Panc1 (cell line): ENCODE data around the gene WDR59. TPM values are rescaled to one million over a fixed set of nuclear protein-coding genes. Genes with fewer than 3 reads are reported as not detected.

Experiments
- ATAC-seq: fragments of 200-7000 bp; cut with Tn5 transposase; 2 replicates; pipeline ENCODE4 v1.9.1; 2020; ENCODE audit warnings: mild to moderate bottlenecking, moderate library complexity
- BruUV-seq: library from RNA; stranded (reverse); fragments of 400-500 nt; replicated peaks from 2 replicates; lab custom pipeline; 2021; lab: Mats Ljungman, UMichigan
- CTCF ChIA-PET: fragments of 300-600 bp; sonication (Branson Sonifier 250); formaldehyde crosslinking; loops from one replicate; lab custom pipeline; 2022; ENCODE audit warnings: antibody characterized with exemption; lab: Charles Lee
- POLR2A ChIA-PET: fragments of 300-600 bp; sonication (Branson Sonifier 250); formaldehyde crosslinking; loops from one replicate; lab custom pipeline; 2022; ENCODE audit warnings: antibody characterized with exemption; lab: Charles Lee
- DNase-seq: peaks from one replicate; pipeline ENCODE4 v3.0.0-alpha.2; 2010; ENCODE audit warnings: low read depth, low spot score
- H3K27ac ChIP-seq: 2 replicates; pipeline ENCODE4 v1.5.1; 2011; ENCODE audit warnings: mild to moderate bottlenecking, low read length, inconsistent platforms
- H3K27me3 ChIP-seq: fragments of 200-500 bp; sonication (Bioruptor generic); 2 replicates; pipeline ENCODE4 v1.6.0; 2014; ENCODE audit warnings: low read length, inconsistent platforms; ENCODE audit not compliant: control insufficient read depth, insufficient read depth
- H3K36me3 ChIP-seq: fragments of 200-500 bp; sonication (Bioruptor generic); 2 replicates; pipeline ENCODE4 v1.5.1; 2014; ENCODE audit warnings: inconsistent platforms, mild to moderate bottlenecking, low read length, moderate library complexity; ENCODE audit not compliant: control insufficient read depth, insufficient read depth
- H3K4me1 ChIP-seq: 2 replicates; pipeline ENCODE4 v1.5.1; 2011; ENCODE audit warnings: inconsistent platforms, mild to moderate bottlenecking, low read length, moderate library complexity; ENCODE audit not compliant: control insufficient read depth, insufficient read depth
- H3K4me3 ChIP-seq, 2 experiments: 2 replicates each; pipeline ENCODE4 v1.5.1; 2011 to 2012; ENCODE audit warnings: low read depth in 2 of 2, low read length in 2 of 2, mild to moderate bottlenecking in 2 of 2, inconsistent platforms in 1 of 2, moderate library complexity in 1 of 2
- H3K9me3 ChIP-seq: fragments of 200-500 bp; sonication (Bioruptor generic); 2 replicates; pipeline ENCODE4 v1.5.1; 2014; ENCODE audit warnings: low read depth, mild to moderate bottlenecking, inconsistent platforms, low read length, moderate library complexity; ENCODE audit not compliant: control insufficient read depth, insufficient read depth
- CTCF ChIP-seq: fragments of 450-650 bp; IDR thresholded peaks from 2 replicates; pipeline ENCODE4 v1.5.1; 2017; ENCODE audit warnings: mild to moderate bottlenecking
- POLR2AphosphoS5 ChIP-seq: IDR thresholded peaks from 2 replicates; pipeline ENCODE4 v1.6.1; 2012; ENCODE audit warnings: mild to moderate bottlenecking, low read depth, low read length, moderate library complexity
- REST ChIP-seq, 2 experiments: IDR thresholded peaks; 2 replicates each; pipeline ENCODE4 v1.6.1; 2011 to 2012; ENCODE audit warnings: low read depth in 2 of 2, control low read depth in 1 of 2, low read length in 1 of 2, mild to moderate bottlenecking in 1 of 2, moderate library complexity in 1 of 2; ENCODE audit not compliant: insufficient read depth in 1 of 2
- SIN3A ChIP-seq: IDR thresholded peaks from 2 replicates; pipeline ENCODE4 v1.6.1; 2012; ENCODE audit warnings: low read depth, mild to moderate bottlenecking, low read length, moderate library complexity, borderline replicate concordance; ENCODE audit not compliant: insufficient read depth
- TCF7L2 ChIP-seq: IDR thresholded peaks from 2 replicates; pipeline ENCODE4 v1.6.1; 2011; ENCODE audit warnings: mild to moderate bottlenecking, low read depth, low read length, inconsistent platforms
- in situ Hi-C: cut with HindIII; loops from 2 replicates; pipeline ENCODE4 v1.10.0; 2016; ENCODE audit warnings: low sequenced_read_pairs, low pct_unique_long_range_greater_than_20kb
- intact Hi-C: fragments of 100-400 bp; cut with micrococcal nuclease; formaldehyde crosslinking; loops from one replicate; pipeline ENCODE4 v1.10.0; 2022; ENCODE audit not compliant: unreplicated experiment
- total RNA-seq: library from RNA; stranded (reverse); gene quantifications from one replicate; pipeline ENCODE4 v1.2.1, GENCODE V29; 2021; ENCODE audit not compliant: unreplicated experiment

Gene WDR59
- total RNA-seq, 1 experiment from 2014 or later = 58.7 TPM

- intact Hi-C loops (no loop called here), in situ Hi-C loops (no loop called here)
- DNase-seq (no peak), ATAC-seq (no peak)
- BruUV-seq = no TSS peak
- TF ChIP-seq TCF7L2 = no peak
- no peak for TF ChIP-seq SIN3A
- no peak for TF ChIP-seq REST (IDR thresholded peaks at IDR 0.05; ENCODE audit: insufficient read depth in 1 of 2, low read depth in 2 of 2, low read length in 1 of 2)
- no peak for TF ChIP-seq CTCF
- no peak for TF ChIP-seq POLR2AphosphoS5
- Histone ChIP-seq H3K36me3 (0 out of 2 replicates have a peak, but pooled peaks cover 2% of the 10 kb centered on the region), H3K4me3 (no peak overlapping the region), H3K4me1 (no peaks in the 10 kb centered on the region), H3K27me3 (no peaks in the 10 kb centered on the region), H3K27ac (no peak overlapping the region), H3K9me3 (no peaks in the 10 kb centered on the region)
- ChIA-PET POLR2A (no interaction called here), CTCF (no interaction called here)
These were observed 30.2 kb downstream of the WDR59 start for GRCh38 chr16:74954763-74955162.

DNA sequence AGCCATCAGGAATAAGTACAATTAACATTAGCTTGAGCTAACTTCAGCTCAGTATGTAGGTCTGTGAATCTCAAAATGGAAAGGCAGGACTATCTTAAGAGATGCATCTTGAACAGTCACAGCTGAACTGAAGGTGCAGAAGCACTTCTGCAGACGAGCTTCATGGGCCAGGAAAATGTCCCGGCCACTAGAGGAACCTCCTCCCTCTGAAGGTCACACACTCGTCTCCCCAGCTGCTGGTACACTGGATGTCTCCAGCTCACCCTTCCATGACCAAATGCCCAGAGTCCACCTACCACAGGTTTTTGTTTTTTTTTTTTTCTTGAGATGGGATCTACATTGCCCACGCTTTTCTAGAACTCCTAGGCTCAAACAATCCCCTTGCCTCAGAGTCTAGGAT lies 33.2 kb downstream of the WDR59 start:
- Histone ChIP-seq H3K36me3 (peaks cover 2% of the 10 kb centered on the region; the same call in 1 of the 2 replicates), H3K27me3 (no peaks in the 10 kb centered on the region), H3K27ac (no peak overlapping the region), H3K9me3 (no peaks in the 10 kb centered on the region), H3K4me3 (no peak overlapping the region), H3K4me1 (no peaks in the 10 kb centered on the region)
- ChIA-PET POLR2A (no interaction called here), CTCF (interaction anchor here (0.7 kb wide), 2 partner anchors 10 to 176 kb away, joined by 4 to 10 read pairs; no protein-coding TSS in a partner anchor)
- ATAC-seq = no peak
- intact Hi-C loops (no loop called here), in situ Hi-C loops (no loop called here)
- TF ChIP-seq SIN3A = no peak
- no peak for TF ChIP-seq REST (IDR thresholded peaks at IDR 0.05; ENCODE audit: insufficient read depth in 1 of 2, low read depth in 2 of 2, low read length in 1 of 2)
- DNase-seq = no peak
- BruUV-seq = no TSS peak
